ENCODE measurements around the gene PDXP.

- peak; percentile 76 to 93 (median 85) for TF ChIP-seq CTCF (IDR thresholded peaks at IDR 0.05)
- no peak for TF ChIP-seq POLR2A (IDR thresholded peaks at IDR 0.05)
Observed at GRCh38 chr22:37681556-37682049, 23.1 kb downstream of the PDXP start.

Measured in esophagus squamous epithelium (tissue), 4 donors.